ENCODE data around the gene OR52E1.
"Not testable (repeated sequence)": the region's sequence is repeated elsewhere in the genome, so short reads cannot be mapped to it uniquely, and the experiment has no call there.

The OR52E1 gene

GRCh38 chr11:5069272-5069671, at the start of gene OR52E1:
Gene OR52E1, plus strand, starts transcription at chr11:5069572.
- FAIRE-seq, result no peak

DNA sequence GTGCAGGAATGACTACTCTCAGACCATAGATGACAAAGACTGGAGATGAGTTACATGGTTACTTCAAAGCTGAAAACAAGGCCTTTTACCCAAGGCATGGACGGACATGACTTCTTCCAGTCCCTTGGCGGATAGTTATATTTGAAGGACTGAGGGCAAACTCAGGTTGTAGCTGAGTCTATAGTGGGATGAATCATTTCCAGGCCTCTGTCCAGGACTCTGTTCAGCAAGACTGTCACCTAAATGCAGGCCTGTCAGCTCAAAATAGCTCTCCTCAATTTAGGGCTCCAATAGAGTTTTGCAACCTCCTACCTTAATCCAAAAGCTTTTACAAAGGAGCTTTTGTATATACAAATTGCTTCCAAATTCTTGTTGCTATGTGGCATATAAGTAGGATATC, 47.4 kb upstream of the OR52E1 start:
- FAIRE-seq, result no peak

DNA sequence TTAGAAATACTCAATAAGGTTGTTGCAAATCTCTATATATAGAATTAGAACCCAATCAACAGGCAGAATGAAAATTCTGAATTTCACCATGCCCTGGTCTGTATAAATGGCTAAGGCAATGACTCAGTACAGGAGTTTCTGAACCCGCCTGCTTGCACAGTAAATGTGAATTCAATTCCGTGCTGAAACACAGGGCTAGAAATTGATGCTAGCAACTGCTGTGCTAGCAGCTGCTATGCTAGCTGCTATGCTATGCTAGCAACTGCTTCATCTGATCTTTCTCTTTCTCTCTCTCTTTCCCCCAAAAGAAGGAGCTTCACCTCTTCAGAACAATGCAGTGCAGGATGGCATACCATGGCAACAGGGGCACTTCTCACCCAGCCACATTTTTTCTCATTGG, 32.7 kb upstream of the OR52E1 start:
- no peak for FAIRE-seq

DNA sequence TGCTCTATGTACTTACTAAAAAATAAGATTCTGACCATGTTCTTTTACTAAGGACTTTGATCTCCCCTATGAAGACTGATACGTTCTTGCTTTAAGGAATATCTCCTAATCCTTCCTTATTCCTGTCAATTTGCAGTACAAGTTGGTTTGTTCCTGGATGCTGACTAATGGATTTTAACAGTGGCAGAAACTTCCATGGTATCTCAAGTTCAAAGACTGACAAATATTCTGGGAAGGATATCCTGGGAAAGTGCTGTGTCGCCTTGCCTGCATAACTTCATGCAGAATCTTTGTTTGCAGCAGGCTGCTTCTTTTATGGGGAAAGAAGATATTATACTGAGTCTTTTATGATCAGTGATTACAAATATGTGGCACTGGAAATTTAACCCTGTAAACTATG, 31.4 kb upstream of the OR52E1 start:
- FAIRE-seq, result no peak

GRCh38 chr11:5038341-5038740, 31.0 kb upstream of the OR52E1 start:
- no peak for FAIRE-seq

- FAIRE-seq, result no peak
Observed at GRCh38 chr11:5040876-5041275, 28.5 kb upstream of the OR52E1 start.

DNA sequence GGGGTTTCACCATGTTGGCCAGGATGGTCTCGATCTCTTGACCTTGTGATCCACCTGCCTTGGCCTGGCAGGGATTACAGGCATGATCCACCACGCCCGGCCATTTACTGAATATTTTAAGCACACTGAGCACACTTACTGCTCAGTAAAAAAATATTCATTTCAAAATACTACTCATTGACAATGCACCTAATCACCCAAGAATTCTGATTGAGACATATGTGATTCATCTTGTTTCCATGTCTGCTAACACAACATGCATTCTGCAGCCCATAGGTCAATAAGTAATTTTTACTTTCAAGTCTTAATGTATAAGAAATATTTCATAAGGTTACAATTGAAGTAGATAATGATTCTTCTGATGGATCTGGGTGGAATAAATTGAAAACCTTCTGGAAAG, 27.3 kb upstream of the OR52E1 start:
- FAIRE-seq, result no peak

DNA sequence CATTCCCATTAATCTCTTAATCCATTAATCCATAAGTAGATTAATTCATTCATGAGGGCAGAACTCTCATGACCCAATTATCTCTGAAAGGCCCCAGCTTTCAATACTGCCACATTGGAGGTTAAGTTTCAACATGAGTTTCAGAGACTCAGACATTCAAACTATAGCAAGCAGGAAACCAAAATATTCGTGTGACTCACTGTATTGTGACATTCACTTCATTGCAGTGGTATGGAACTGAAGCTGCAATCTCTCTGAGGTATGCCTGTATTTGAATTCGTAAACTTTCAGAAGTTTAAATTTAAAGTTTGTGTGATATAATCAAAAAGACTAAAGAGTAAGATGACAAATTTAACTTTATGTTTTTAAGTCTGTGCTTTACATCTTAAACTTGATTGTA, 26.0 kb upstream of the OR52E1 start:
- no peak for FAIRE-seq

DNA sequence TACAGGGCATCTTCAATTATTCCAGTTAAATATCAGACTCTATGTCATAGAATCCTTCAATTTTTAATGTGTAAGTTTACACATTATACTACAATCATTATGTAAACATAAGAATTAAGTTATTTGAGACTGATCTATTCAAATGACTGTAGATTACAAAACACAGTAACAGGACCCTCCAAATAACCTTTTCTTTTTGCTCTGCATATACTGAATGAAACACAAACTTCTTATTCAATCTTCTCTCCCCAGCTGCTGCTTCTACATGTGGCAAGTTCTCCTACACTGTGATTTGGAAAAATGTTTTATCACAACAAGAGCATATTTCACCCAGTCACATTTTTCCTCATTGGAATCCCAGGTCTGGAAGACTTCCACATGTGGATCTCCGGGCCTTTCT, 23.1 kb upstream of the OR52E1 start, which contains the start of gene OR52J3:
OR52J3 (plus strand) TSS at position 301 of the 400 bp plus-strand sequence; CDS start at position 301, 0 bp downstream.
- FAIRE-seq, result no peak

GRCh38 chr11:5046754-5047330, 22.5 kb upstream of the OR52E1 start:
- no peak for FAIRE-seq

DNA sequence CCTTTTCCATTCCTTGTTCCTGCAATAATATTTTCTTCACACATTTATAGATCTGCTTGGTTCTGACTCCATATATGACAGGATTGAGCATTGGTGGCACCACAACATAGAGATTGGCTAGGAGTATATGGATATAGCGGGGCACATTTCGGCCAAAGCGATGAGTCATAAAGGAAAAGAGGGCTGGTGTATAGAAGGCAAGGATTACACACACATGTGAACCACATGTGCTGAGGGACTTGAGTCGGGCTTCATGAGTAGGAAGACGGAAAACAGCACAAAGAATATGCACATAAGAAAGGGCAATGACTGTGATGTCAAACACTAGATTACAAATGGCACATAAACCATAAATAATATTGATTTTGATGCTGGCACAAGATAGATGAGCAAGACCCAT, 10.7 kb upstream of the OR52E1 start:
- not testable (repeated sequence) for FAIRE-seq

GRCh38 chr11:5059391-5059790, 10.0 kb upstream of the OR52E1 start, which contains the start of gene OR52E2:
Gene OR52E2, minus strand, starts transcription at chr11:5059627. Its CDS starts 0 bp downstream, at chr11:5059627.
- no peak for FAIRE-seq

DNA sequence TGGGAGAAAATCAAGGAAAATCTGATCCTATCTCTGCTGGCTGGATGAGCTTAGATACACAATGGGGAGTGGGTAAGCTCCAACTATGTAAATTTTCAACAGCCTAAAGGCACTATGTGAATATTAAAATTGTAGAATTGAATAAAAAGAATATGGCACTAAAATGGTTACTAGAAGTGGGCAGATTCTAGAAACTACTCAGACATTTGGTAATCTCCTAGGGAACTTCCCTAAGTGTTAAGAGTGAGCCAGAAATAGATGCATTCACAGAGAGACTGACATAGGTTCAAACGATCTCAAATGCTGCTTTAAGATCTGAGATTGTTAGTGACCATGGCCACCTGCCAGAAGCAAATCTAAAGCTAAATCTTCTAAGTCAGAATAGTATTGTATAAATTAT, 4.3 kb upstream of the OR52E1 start:
- FAIRE-seq, result no peak

DNA sequence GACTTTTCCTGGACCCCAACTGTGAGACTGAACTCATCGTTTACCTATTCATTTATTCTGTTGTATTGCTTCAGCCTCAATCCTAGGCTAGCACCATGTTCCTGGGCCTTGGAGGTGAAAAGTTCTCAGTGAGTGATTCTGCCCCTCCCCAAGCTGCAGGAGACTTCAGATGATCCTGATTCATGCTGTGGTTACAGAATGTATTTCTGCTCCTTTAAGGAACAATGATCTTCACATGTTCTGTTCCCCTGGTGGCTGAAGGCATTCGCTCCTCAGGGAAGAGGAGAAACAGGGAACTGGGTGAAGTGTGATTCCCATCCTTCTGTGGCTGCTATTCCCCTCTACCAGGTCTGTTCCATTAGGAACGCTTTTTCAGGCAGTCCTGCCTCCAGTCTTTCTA, 2.4 kb downstream of the OR52E1 start:
- no peak for FAIRE-seq

DNA sequence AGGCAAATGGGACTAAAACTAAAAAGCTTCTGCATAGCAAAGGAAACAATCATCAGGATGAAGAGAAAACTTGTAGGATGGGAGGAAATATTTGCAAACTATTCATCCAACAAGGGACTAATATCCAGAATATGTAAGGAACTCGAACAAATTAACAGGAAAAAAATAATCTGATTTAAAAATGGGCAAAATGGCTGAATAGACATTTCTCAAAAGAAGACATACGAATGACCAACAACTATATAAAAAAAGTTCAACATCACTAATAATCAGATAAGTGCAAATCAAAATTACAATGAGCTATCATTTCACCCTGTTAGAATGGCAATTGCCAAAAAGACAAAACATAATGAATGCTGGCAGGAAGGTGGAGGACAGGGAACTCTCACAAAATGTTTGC, 12.0 kb downstream of the OR52E1 start:
- no peak for FAIRE-seq

DNA sequence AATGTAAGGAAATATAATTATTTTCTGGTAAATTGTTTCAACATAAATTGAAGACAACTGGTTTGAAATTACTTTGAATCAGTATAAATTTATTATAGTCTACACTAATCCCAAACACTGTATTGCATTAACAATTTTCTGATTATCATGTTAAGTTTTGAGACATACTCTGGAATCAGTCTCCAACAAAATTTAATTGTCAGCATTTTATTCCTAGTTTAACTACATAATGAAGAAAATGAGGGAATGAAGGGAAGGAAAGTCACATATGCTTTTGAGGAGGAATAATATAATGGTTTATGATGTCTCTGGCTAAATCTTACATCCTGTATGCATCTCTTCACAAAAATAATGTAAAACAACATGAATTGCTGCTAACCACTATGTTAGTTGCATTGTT, 14.2 kb downstream of the OR52E1 start:
- FAIRE-seq, result no peak

DNA sequence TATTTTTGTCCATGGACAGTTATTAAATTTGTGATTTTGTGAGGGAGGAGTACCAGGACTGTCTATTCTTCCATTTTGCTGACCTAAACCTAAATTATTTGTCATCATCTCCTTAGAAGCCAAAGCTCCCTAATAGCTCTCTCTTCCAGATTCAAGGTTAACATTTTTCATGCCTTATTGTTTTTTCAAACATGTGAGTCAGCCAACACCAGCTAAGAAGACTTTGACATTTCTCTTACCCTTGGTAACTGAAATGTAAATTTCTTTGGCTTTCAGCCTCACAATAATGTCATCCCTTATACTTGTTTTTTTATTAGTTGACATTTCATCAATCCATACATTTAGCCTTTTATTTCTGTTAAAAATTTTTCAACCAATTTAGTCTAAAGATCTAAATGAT, 19.2 kb downstream of the OR52E1 start:
- no peak for FAIRE-seq

GRCh38 chr11:5090668-5091067, 21.3 kb downstream of the OR52E1 start:
- FAIRE-seq, result no peak

DNA sequence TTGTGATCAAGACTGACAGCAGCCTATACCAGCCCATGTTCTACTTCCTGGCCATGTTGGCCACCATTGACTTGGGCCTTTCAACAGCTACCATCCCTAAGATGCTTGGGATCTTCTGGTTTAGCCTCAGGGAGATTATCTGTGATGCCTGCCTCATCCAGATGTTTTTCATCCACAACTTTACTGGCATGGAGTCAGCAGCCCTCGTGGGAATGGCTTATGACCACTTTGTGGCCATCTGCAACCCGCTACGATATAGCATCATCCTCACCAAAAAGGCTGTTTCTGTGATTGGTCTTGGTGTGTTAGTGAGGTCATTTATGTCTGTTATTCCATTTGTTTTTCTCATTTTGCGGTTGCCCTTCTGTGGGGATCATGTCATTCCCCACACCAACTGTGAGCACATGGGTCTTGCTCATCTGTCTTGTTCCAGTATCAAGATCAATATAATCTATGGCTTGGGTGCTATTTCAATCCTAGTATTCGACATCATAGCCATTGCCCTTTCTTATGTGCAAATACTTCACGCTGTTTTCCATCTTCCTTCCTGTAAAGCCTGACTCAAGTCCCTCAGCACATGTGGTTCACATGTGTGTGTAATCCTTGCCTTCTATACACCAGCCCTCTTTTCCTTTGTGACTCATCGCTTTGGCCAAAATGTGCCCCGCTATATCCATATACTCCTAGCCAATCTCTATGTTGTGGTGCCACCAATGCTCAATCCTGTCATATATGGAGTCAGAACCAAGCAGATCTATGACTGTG, 23.6 kb downstream of the OR52E1 start:
- no peak for FAIRE-seq

DNA sequence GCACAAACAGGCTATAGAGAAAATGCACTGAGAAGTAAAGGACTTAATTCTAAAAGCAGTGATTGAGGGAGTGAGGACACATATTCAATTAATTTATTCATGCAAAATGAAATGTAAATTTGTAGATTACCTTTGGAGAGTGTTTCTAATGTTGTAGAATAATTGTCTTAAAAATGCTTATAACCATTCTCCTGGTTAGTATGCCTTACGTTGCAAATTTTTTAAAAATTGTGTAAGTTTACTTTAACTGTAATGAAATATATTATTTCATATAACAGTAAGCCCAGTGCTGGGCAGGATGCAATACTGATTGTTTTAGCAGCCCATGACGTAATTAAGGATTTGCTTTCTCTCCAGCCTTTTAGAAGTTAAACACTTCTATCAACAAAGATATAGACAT, 26.6 kb downstream of the OR52E1 start:
- no peak for FAIRE-seq

DNA sequence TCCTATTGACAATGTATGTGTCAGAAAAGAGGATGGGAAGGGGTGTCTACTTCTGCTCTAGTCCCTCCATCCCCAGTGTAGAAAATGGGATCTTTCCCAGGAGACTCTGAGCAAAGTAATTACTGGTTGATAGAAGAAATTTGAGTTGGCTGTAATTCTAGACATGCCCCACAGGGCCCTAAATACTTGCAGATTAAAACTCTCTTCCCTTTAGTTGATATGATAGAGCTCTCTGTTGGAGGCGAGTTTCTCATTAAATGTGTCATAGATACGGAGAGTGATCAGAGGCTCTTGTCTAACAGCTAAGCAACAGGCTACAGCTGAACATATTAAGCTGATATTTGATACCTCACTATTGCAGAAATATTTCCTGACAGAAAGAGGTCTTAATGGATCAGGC, 32.9 kb downstream of the OR52E1 start:
- FAIRE-seq, result no peak

DNA sequence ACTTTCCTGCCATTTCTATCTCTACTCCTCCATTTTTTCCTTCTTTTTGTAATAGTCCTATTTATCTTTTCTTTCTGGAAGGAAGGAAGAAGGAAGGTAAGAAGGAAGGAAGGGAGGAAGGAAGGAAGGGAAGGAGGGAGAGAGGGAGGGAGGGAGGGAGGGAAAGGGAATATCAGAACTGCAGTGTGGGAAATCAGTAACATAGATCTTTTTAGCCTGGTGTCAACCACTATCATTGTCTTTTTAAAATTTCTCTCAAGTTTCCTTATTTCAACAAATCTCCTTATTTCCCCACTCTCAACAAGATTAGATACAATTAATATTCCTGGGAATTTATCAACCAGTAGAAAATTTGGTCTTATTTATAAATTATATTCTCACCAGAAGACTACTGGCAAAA, 33.7 kb downstream of the OR52E1 start:
- no peak for FAIRE-seq

GRCh38 chr11:5107285-5107684, 37.9 kb downstream of the OR52E1 start:
- FAIRE-seq, result no peak

GRCh38 chr11:5115339-5115738, 46.0 kb downstream of the OR52E1 start:
- no peak for FAIRE-seq

- no peak for FAIRE-seq
Observed at GRCh38 chr11:5117588-5117987, 48.2 kb downstream of the OR52E1 start.
